RPMI7951 (cell line): ENCODE measurements around the gene CTSV. TPM values are rescaled to one million over a fixed set of nuclear protein-coding genes. Genes with fewer than 3 reads are reported as not detected.
"Not testable (repeated sequence)": the region's sequence is repeated elsewhere in the genome, so short reads cannot be mapped to it uniquely, and the experiment has no call there.

Experiments used
- DNase-seq: peaks from one replicate; pipeline ENCODE4 v3.0.0-alpha.2; 2012; ENCODE audit warnings: low read depth
- total RNA-seq: library from RNA; depleted of rRNA; stranded (reverse); fragments of >200 nt; shearing (Covaris generic); gene quantifications from 2 replicates; pipeline ENCODE4 v1.2.3, GENCODE V29; 2014; rRNA removed

The CTSV gene
- total RNA-seq, 1 experiment from 2014 or later = 9.1 TPM

- no peak for DNase-seq
These were observed 3.0 kb upstream of the CTSV start for GRCh38 chr9:97041898-97042297.

- DNase-seq = peak; percentile 69
These were observed 545 bp upstream of the CTSV start for GRCh38 chr9:97039514-97039860.

DNA sequence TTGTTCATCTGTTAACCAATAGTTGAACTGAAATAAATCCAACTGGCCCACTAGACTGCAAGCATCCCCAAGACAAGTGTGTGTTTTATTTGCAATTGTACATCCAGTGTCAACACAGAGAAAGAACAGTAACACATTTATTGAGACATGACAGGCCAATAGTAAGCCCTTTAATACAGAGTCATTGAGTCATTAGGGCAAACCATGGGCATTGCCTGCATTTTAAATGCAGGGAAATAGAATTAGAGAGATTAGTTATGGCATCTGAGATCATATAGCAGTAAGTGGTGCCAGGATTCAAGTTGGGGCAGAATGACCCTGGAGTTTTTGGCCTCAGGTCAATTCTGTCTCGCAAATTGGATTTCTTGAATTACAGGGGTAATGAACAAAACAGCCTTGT is 15.4 kb downstream of the CTSV start:
- not testable (repeated sequence) for DNase-seq

DNA sequence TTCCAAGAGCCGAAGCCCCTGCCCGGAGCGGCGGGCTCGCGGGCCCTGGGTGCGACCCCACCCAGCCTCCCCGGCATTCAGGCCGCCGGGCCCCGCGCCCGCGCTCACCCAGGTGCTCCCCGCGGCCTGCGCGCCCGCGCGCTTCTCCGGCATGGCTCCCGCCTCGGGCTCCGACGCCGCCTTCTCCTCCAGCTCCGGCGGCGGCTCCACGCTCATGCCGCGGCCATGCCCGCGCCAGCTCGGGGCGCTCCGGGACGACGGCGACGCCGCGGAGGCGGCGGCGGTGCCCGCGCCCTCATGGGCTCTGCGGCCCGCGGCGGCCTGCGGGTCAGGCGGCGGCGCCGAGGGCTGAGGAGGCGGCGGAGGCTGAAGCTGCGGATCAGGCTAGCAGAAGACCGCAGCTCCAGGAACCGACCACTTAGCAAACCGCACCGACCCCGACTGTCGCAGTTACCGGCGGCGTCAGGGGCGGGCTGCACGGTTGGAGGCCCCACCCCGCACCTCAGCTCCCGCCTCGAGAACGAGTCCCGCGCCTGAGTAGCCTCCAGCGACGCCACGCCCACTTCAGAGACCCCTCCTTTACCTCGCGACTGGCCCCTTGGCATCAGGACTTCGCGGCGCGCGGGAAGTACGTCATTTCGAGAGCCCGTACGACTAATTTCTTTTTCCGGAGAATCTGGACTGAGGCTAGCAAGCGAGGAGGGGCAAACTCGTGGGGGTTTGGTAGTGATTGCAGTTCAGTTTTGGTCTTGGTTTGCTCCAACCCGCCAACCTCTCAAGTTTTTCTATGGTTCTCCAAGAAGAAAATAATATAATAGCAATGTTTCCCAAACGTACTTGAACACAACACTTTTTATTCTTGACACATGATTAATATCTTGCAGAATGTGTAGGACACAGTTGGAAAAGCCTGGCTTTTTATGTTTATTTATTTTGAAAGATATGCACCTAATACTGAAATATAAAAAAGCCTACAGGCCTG is 25.5 kb downstream of the CTSV start:
- peak; percentile 69 for DNase-seq

- peak; percentile 7 for DNase-seq
These were observed 26.3 kb downstream of the CTSV start for GRCh38 chr9:97012617-97013016.

GRCh38 chr9:97002195-97002594 is 36.7 kb downstream of the CTSV start:
- not testable (repeated sequence) for DNase-seq

- not testable (repeated sequence) for DNase-seq
These were observed 37.6 kb downstream of the CTSV start for GRCh38 chr9:97001338-97001737.

- DNase-seq = not testable (repeated sequence)
These were observed 38.7 kb downstream of the CTSV start for GRCh38 chr9:97000139-97000787.

- not testable (repeated sequence) for DNase-seq
These were observed 39.2 kb downstream of the CTSV start for GRCh38 chr9:96999733-97000132.

- DNase-seq = not testable (repeated sequence)
These were observed 41.8 kb downstream of the CTSV start for GRCh38 chr9:96997009-96997701.

GRCh38 chr9:96994531-96995016 is 44.4 kb downstream of the CTSV start:
- DNase-seq = not testable (repeated sequence)

DNA sequence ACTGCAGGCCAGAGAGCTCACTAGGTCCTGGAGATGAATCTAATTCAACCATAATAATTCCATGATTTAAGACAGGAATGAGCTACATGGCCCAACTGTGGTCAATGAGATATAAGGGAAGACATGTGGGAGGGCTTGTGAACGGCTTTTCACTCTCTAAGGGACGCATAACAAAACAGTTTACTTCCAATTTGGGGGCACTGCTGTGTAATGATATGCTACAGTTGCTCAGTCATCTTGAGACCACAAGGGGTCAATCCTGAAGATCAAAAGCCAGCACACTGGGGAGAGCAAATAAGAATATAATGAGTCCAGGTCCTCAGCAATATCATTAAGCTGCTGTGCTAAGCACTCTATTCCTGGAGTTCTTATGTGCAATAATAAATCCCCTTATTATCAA is 46.6 kb downstream of the CTSV start:
- not testable (repeated sequence) for DNase-seq

DNA sequence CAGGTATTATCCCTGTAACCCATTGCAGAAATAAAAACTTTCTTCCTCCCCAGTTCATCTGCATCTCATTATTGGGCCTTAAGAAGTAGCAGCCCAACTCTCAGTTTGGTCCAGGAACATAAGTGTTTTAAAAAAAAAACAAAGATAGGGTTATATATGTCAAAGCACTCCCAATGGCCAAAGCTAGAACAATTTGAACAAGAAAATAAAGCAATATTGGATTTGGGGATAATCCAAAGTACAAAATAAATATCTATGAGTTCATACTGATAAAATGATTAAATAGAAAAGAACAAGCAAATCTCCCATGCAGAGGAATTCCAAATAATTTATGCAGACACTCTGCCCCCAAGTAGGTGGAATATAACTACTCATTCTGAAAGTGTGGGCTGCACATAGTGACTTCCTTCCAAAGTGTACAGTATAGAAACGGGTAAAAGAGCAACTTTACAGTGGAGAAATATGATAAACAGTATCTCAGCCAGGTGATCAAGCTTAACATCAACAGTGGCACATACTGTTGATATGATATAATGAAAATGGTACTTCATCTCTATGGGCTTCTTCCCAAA is 49.1 kb downstream of the CTSV start:
- not testable (repeated sequence) for DNase-seq

DNA sequence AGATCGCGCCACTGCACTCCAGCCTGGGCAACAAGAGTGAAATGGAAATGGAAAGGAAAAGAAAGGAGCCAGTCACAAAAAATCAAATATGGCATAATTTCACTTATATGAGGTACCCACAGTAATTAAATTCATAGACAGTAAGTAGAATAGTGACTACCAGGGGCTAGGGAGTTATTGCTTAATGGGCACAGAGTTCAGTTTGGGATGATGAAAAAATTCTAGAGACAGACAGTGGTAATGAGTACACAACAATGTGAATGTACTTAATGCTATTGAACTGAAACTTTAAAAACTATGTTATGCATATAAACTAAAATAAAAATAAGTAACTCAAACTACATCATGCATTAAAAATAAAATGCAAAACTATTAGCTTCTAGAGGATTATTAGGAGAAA is 54.1 kb downstream of the CTSV start:
- not testable (repeated sequence) for DNase-seq

GRCh38 chr9:96984139-96984538 is 54.8 kb downstream of the CTSV start:
- not testable (repeated sequence) for DNase-seq

DNA sequence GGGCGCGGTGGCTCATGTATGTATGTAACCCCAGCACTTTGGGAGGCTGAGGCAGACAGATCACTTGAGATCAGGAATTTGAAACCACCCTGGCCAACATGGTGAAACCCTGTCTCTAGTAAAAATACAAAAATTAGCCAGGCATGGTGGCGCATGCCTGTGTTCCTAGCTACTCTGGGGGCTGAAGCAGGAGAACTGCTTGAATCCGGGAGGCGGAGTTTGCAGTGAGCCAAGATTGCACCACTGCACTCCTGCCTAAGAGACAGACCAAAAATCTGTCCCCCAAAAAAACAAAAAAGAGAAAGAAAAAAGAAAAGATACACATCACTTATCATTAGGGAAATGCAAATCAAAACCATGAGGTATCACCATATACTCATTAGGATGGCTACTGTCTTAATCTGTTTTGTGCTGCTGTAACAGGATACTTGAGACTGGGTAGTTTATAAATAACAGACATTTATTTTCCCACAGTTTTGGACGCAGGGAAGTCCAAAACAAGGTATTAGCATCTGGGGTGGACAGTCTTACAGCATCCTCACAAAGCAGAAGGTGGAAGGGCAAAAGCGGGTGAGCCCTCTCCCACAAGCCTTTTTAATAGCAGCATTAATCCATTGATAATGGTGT is 55.3 kb downstream of the CTSV start:
- not testable (repeated sequence) for DNase-seq

Other genes starting within 250 kb of the CTSV start
- 2.1 and 4.4 TPM in 2 replicates for gene ZNF782, start 184.6 kb downstream of the CTSV start, total RNA-seq
- not detected in 2 replicates for gene NUTM2G, start 110.3 kb downstream of the CTSV start, total RNA-seq